Panc1 (cell line): ENCODE data around the gene SUSD6. TPM values are rescaled to one million over a fixed set of nuclear protein-coding genes. Genes with fewer than 3 reads are reported as not detected.

ENCODE experiments used
- ATAC-seq: fragments of 200-7000 bp; cut with Tn5 transposase; 2 replicates; pipeline ENCODE4 v1.9.1; 2020; ENCODE audit warnings: mild to moderate bottlenecking, moderate library complexity
- BruUV-seq: library from RNA; stranded (reverse); fragments of 400-500 nt; replicated peaks from 2 replicates; lab custom pipeline; 2021; lab: Mats Ljungman, UMichigan
- CTCF ChIA-PET: fragments of 300-600 bp; sonication (Branson Sonifier 250); formaldehyde crosslinking; loops from one replicate; lab custom pipeline; 2022; ENCODE audit warnings: antibody characterized with exemption; lab: Charles Lee
- POLR2A ChIA-PET: fragments of 300-600 bp; sonication (Branson Sonifier 250); formaldehyde crosslinking; loops from one replicate; lab custom pipeline; 2022; ENCODE audit warnings: antibody characterized with exemption; lab: Charles Lee
- DNase-seq: peaks from one replicate; pipeline ENCODE4 v3.0.0-alpha.2; 2010; ENCODE audit warnings: low read depth, low spot score
- H3K27ac ChIP-seq: 2 replicates; pipeline ENCODE4 v1.5.1; 2011; ENCODE audit warnings: mild to moderate bottlenecking, low read length, inconsistent platforms
- H3K27me3 ChIP-seq: fragments of 200-500 bp; sonication (Bioruptor generic); 2 replicates; pipeline ENCODE4 v1.6.0; 2014; ENCODE audit warnings: low read length, inconsistent platforms; ENCODE audit not compliant: control insufficient read depth, insufficient read depth
- H3K36me3 ChIP-seq: fragments of 200-500 bp; sonication (Bioruptor generic); 2 replicates; pipeline ENCODE4 v1.5.1; 2014; ENCODE audit warnings: inconsistent platforms, mild to moderate bottlenecking, low read length, moderate library complexity; ENCODE audit not compliant: control insufficient read depth, insufficient read depth
- H3K4me1 ChIP-seq: 2 replicates; pipeline ENCODE4 v1.5.1; 2011; ENCODE audit warnings: inconsistent platforms, mild to moderate bottlenecking, low read length, moderate library complexity; ENCODE audit not compliant: control insufficient read depth, insufficient read depth
- H3K4me3 ChIP-seq, 2 experiments: 2 replicates each; pipeline ENCODE4 v1.5.1; 2011 to 2012; ENCODE audit warnings: low read depth in 2 of 2, low read length in 2 of 2, mild to moderate bottlenecking in 2 of 2, inconsistent platforms in 1 of 2, moderate library complexity in 1 of 2
- H3K9me3 ChIP-seq: fragments of 200-500 bp; sonication (Bioruptor generic); 2 replicates; pipeline ENCODE4 v1.5.1; 2014; ENCODE audit warnings: low read depth, mild to moderate bottlenecking, inconsistent platforms, low read length, moderate library complexity; ENCODE audit not compliant: control insufficient read depth, insufficient read depth
- POLR2AphosphoS5 ChIP-seq: IDR thresholded peaks from 2 replicates; pipeline ENCODE4 v1.6.1; 2012; ENCODE audit warnings: mild to moderate bottlenecking, low read depth, low read length, moderate library complexity
- SIN3A ChIP-seq: IDR thresholded peaks from 2 replicates; pipeline ENCODE4 v1.6.1; 2012; ENCODE audit warnings: low read depth, mild to moderate bottlenecking, low read length, moderate library complexity, borderline replicate concordance; ENCODE audit not compliant: insufficient read depth
- TCF7L2 ChIP-seq: IDR thresholded peaks from 2 replicates; pipeline ENCODE4 v1.6.1; 2011; ENCODE audit warnings: mild to moderate bottlenecking, low read depth, low read length, inconsistent platforms
- in situ Hi-C: cut with HindIII; loops from 2 replicates; pipeline ENCODE4 v1.10.0; 2016; ENCODE audit warnings: low sequenced_read_pairs, low pct_unique_long_range_greater_than_20kb
- intact Hi-C: fragments of 100-400 bp; cut with micrococcal nuclease; formaldehyde crosslinking; loops from one replicate; pipeline ENCODE4 v1.10.0; 2022; ENCODE audit not compliant: unreplicated experiment
- total RNA-seq: library from RNA; stranded (reverse); gene quantifications from one replicate; pipeline ENCODE4 v1.2.1, GENCODE V29; 2021; ENCODE audit not compliant: unreplicated experiment
- TF ChIP-seq, protein P1 (sequence below): fragments of 450-650 bp; IDR thresholded peaks from 2 replicates; pipeline ENCODE4 v1.5.1; 2017; ENCODE audit warnings: mild to moderate bottlenecking
- TF ChIP-seq, protein P2 (sequence below), 2 experiments: IDR thresholded peaks; 2 replicates each; pipeline ENCODE4 v1.6.1; 2011 to 2012; ENCODE audit warnings: low read depth in 2 of 2, control low read depth in 1 of 2, low read length in 1 of 2, mild to moderate bottlenecking in 1 of 2, moderate library complexity in 1 of 2; ENCODE audit not compliant: insufficient read depth in 1 of 2

SUSD6 gene
- total RNA-seq, 1 experiment from 2014 or later = 10.9 TPM

GRCh38 chr14:69612014-69612782 lies 802 bp downstream of the SUSD6 start:
- H3K4me3 ChIP-seq = peak overlapping the region; percentile 63 to 78
- in situ Hi-C loops = no loop called here
- BruUV-seq = no TSS peak
- peaks cover 5% of the 10 kb centered on the region; the same call in 1 of the 2 replicates for H3K4me1 ChIP-seq
- intact Hi-C loops = no loop called here
- H3K27ac ChIP-seq = peak overlapping the region; percentile 72
- ATAC-seq = peak; percentile 67
- TF ChIP-seq TCF7L2 = no peak
- TF ChIP-seq, protein P1, sequence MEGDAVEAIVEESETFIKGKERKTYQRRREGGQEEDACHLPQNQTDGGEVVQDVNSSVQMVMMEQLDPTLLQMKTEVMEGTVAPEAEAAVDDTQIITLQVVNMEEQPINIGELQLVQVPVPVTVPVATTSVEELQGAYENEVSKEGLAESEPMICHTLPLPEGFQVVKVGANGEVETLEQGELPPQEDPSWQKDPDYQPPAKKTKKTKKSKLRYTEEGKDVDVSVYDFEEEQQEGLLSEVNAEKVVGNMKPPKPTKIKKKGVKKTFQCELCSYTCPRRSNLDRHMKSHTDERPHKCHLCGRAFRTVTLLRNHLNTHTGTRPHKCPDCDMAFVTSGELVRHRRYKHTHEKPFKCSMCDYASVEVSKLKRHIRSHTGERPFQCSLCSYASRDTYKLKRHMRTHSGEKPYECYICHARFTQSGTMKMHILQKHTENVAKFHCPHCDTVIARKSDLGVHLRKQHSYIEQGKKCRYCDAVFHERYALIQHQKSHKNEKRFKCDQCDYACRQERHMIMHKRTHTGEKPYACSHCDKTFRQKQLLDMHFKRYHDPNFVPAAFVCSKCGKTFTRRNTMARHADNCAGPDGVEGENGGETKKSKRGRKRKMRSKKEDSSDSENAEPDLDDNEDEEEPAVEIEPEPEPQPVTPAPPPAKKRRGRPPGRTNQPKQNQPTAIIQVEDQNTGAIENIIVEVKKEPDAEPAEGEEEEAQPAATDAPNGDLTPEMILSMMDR = no peak
- no peak for TF ChIP-seq POLR2AphosphoS5
- TF ChIP-seq, protein P2, sequence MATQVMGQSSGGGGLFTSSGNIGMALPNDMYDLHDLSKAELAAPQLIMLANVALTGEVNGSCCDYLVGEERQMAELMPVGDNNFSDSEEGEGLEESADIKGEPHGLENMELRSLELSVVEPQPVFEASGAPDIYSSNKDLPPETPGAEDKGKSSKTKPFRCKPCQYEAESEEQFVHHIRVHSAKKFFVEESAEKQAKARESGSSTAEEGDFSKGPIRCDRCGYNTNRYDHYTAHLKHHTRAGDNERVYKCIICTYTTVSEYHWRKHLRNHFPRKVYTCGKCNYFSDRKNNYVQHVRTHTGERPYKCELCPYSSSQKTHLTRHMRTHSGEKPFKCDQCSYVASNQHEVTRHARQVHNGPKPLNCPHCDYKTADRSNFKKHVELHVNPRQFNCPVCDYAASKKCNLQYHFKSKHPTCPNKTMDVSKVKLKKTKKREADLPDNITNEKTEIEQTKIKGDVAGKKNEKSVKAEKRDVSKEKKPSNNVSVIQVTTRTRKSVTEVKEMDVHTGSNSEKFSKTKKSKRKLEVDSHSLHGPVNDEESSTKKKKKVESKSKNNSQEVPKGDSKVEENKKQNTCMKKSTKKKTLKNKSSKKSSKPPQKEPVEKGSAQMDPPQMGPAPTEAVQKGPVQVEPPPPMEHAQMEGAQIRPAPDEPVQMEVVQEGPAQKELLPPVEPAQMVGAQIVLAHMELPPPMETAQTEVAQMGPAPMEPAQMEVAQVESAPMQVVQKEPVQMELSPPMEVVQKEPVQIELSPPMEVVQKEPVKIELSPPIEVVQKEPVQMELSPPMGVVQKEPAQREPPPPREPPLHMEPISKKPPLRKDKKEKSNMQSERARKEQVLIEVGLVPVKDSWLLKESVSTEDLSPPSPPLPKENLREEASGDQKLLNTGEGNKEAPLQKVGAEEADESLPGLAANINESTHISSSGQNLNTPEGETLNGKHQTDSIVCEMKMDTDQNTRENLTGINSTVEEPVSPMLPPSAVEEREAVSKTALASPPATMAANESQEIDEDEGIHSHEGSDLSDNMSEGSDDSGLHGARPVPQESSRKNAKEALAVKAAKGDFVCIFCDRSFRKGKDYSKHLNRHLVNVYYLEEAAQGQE (IDR thresholded peaks at IDR 0.05; ENCODE audit: insufficient read depth in 1 of 2, low read depth in 2 of 2, low read length in 1 of 2) = no peak
- TF ChIP-seq SIN3A = no peak
- no peaks in the 10 kb centered on the region for H3K9me3 ChIP-seq
- no peak for DNase-seq
- H3K27me3 ChIP-seq = no peaks in the 10 kb centered on the region
- POLR2A ChIA-PET = interaction anchor here (0.5 to 0.6 kb wide), 2 partner anchors 210 to 350 kb away, joined by 4 to 6 read pairs; no protein-coding TSS in a partner anchor
- CTCF ChIA-PET = interaction anchor here (0.6 kb wide), 1 partner anchor 460 kb away, joined by 7 read pairs; no protein-coding TSS in a partner anchor
- no peaks in the 10 kb centered on the region; the same call in 1 of the 2 replicates for H3K36me3 ChIP-seq

DNA sequence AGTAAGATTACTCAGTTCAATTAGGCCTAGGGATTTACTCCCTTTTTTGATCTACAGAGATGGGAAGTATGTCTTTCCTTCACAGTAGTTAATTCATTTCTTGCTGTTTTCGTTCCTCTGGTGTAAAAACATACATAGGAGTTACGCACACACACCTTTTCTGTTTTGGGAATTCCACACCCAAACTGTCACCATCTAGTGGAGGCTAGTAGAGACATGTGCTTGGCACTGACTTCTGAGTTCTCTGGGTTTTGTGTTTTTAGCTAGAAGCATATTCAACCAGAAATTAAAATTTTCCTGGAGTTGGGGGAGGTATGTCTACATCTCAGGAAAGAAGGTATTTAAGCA lies 1.4 kb downstream of the SUSD6 start:
- intact Hi-C loops (no loop called here), in situ Hi-C loops (no loop called here)
- CTCF ChIA-PET = no interaction called here
- POLR2A ChIA-PET = interaction anchor here (0.6 kb wide), 1 partner anchor 897 kb away, joined by 6 read pairs; no protein-coding TSS in a partner anchor
- peak overlapping the region; percentile 63 to 78 for H3K4me3 ChIP-seq
- no peaks in the 10 kb centered on the region for H3K9me3 ChIP-seq
- H3K27me3 ChIP-seq = no peaks in the 10 kb centered on the region
- DNase-seq (no peak), ATAC-seq (no peak)
- peak overlapping the region; percentile 72; the same call in 1 of the 2 replicates for H3K27ac ChIP-seq
- no peaks in the 10 kb centered on the region; the same call in 1 of the 2 replicates for H3K36me3 ChIP-seq
- H3K4me1 ChIP-seq = peaks cover 5% of the 10 kb centered on the region; the same call in 1 of the 2 replicates
- BruUV-seq = no TSS peak
- TF ChIP-seq SIN3A (no peak), POLR2AphosphoS5 (no peak), TCF7L2 (no peak)
- TF ChIP-seq, protein P1 = peak; percentile 34; the same call in 1 of the 2 replicates
- TF ChIP-seq, protein P2 (IDR thresholded peaks at IDR 0.05; ENCODE audit: insufficient read depth in 1 of 2, low read depth in 2 of 2, low read length in 1 of 2) = no peak
